HepG2 (cell line): ENCODE results near the gene GPT2. TPM values are rescaled to one million over a fixed set of nuclear protein-coding genes. Genes with fewer than 3 reads are reported as not detected.

Experiments
- ARID3A ChIP-seq: IDR thresholded peaks from 2 replicates; pipeline ENCODE4 v1.6.1; 2012; ENCODE audit warnings: low read depth, low read length, improper control_type of control experiment
- CCAR2 ChIP-seq: fragments of 200-400 bp; formaldehyde crosslinking; optimal IDR thresholded peaks from 2 replicates; pipeline ENCODE3; 2018; ENCODE audit warnings: low read depth, mild to moderate bottlenecking, low read length, moderate library complexity
- CENPT ChIP-seq: sonication (generic); formaldehyde crosslinking; IDR thresholded peaks from 2 replicates; pipeline ENCODE4 v1.8.0; 2022; ENCODE audit warnings: low read depth, mild to moderate bottlenecking, moderate library complexity, missing genetic modification reagents
- GABPB1 ChIP-seq: IDR thresholded peaks from 2 replicates; pipeline ENCODE4 v1.6.1; 2016; ENCODE audit warnings: mild to moderate bottlenecking, missing genetic modification reagents, moderate library complexity, missing compliant biosample characterization
- GATAD2A ChIP-seq: IDR thresholded peaks from 2 replicates; pipeline ENCODE4 v1.6.1; 2016
- HDAC2 ChIP-seq: sonication (generic); formaldehyde crosslinking; IDR thresholded peaks from 2 replicates; pipeline ENCODE4 v1.4.0; 2020; ENCODE audit warnings: missing genetic modification reagents
- HINFP ChIP-seq: sonication (generic); formaldehyde crosslinking; IDR thresholded peaks from 2 replicates; pipeline ENCODE4 v1.4.0; 2020; ENCODE audit warnings: low read depth, mild to moderate bottlenecking, missing genetic modification reagents
- IRF1 ChIP-seq: sonication (generic); formaldehyde crosslinking; IDR thresholded peaks from 2 replicates; pipeline ENCODE4 v1.4.0; 2020; ENCODE audit warnings: low read depth, mild to moderate bottlenecking, missing genetic modification reagents
- KLF11 ChIP-seq: IDR thresholded peaks from 2 replicates; pipeline ENCODE4 v1.6.1; 2016; ENCODE audit warnings: missing compliant biosample characterization
- MAZ ChIP-seq, 2 experiments: sonication (generic) in 1 of 2; formaldehyde crosslinking in 1 of 2; IDR thresholded peaks; 2 replicates each; pipeline versions ENCODE4 v1.5.0 to v1.6.1; 2012 to 2020; ENCODE audit warnings: low read depth in 2 of 2, mild to moderate bottlenecking in 2 of 2, borderline replicate concordance in 1 of 2, improper control_type of control experiment in 1 of 2, low read length in 1 of 2, missing genetic modification reagents in 1 of 2, moderate library complexity in 1 of 2
- RAD51 ChIP-seq: fragments of 450-650 bp; IDR thresholded peaks from 2 replicates; pipeline ENCODE4 v1.6.1; 2016; ENCODE audit warnings: borderline replicate concordance
- STAT6 ChIP-seq: sonication (generic); formaldehyde crosslinking; IDR thresholded peaks from 2 replicates; pipeline ENCODE4 v1.4.0; 2020; ENCODE audit warnings: missing genetic modification reagents, mild to moderate bottlenecking, borderline replicate concordance
- TRIM22 ChIP-seq: fragments of 450-650 bp; IDR thresholded peaks from 2 replicates; pipeline ENCODE4 v1.6.1; 2017
- YEATS2 ChIP-seq: sonication (generic); formaldehyde crosslinking; IDR thresholded peaks from 2 replicates; pipeline ENCODE4 v1.4.0; 2020; ENCODE audit warnings: missing genetic modification reagents, borderline replicate concordance
- ZC3H13 ChIP-seq: sonication (generic); formaldehyde crosslinking; IDR thresholded peaks from 2 replicates; pipeline ENCODE4 v1.8.1; 2023; ENCODE audit warnings: mild to moderate bottlenecking, missing genetic modification reagents, moderate library complexity
- ZNF678 ChIP-seq: sonication (generic); formaldehyde crosslinking; IDR thresholded peaks from 2 replicates; pipeline ENCODE4 v1.4.0; 2020; ENCODE audit warnings: mild to moderate bottlenecking, missing genetic modification reagents
- ZNF768 ChIP-seq: sonication (generic); formaldehyde crosslinking; IDR thresholded peaks from 2 replicates; pipeline ENCODE4 v1.4.0; 2020; ENCODE audit warnings: missing genetic modification reagents
- ZNF879 ChIP-seq: sonication (generic); formaldehyde crosslinking; IDR thresholded peaks from 2 replicates; pipeline ENCODE4 v1.8.1; 2023; ENCODE audit warnings: missing genetic modification reagents
- polyA plus RNA-seq, 8 experiments: library from polyadenylated mRNA; depleted of rRNA in 3 of 8; stranded (reverse) in 7 of 8; unstranded in 1 of 8; fragments of >200 nt; fragmentation: Illumina TruSeq in 4 of 8; extraction: Trizol in 4 of 8; gene quantifications; 2 replicates each; pipeline versions ENCODE4 v1.2.1 to v1.2.3, GENCODE V29; 2011 to 2016; ENCODE audit warnings: low read depth in 4 of 8, missing spikeins in 1 of 8, mixed read lengths in 1 of 8; ENCODE audit not compliant: insufficient read depth in 1 of 8
- total RNA-seq, 5 experiments: library from RNA; depleted of rRNA; stranded (reverse); fragments of >200 nt; fragmentation: Illumina TruSeq; extraction: Trizol; gene quantifications; 2 replicates each; pipeline ENCODE4 v1.2.3, GENCODE V29; 2016; ENCODE audit warnings: low read depth in 1 of 5
- TF ChIP-seq, protein P1 (sequence below): sonication (generic); formaldehyde crosslinking; IDR thresholded peaks from 2 replicates; pipeline ENCODE4 v1.8.0; 2022; ENCODE audit warnings: missing genetic modification reagents, mild to moderate bottlenecking, inconsistent platforms, borderline replicate concordance

The GPT2 gene
- total and polyA plus RNA-seq, 2 of the 13 experiments (the other 11 are each of a cell fraction or from before 2014, with no cell fraction given) = 138 to 267 TPM

DNA sequence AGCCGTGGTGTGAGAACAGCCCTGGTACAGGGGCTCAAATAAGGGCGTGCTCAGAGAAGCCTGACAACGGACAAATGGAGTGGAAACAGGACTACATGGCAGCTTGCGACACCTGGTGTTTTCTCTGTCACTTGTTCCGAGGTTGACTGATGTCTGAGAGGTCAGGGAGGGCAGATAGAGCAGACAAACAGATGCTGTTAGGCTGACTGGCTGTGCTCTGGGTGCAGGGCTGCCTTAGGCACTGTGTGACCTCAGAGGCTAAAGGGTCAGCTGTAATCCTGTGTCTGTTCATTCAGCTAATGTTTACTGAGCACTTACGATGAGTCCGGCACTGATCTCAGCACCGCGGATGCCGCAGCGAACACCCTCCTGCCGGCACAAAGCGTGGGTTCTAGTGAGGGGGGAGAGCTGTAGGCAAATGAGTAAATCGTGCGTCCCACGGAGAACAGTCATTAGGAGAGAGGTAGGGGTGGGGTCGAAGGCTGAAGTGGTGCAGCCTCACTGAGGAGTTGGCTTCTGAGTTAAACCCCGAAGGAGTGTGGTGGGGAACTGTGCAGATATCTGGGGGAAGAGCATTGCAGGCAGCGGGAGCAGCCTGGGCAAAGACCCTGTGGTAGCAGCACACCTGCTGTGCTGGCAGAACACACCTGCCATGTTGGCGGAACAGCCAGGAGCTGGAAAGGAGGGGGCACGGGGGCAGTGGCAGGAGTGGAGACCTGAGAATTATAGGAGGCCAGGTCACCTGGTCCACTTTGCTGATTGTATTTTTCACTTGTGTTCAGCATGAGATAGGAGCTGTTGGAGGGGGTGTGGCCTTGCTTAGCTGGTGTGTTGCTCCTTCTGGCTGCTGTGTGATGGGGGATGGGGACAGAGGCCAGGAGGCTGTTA is 35.0 kb downstream of the GPT2 start (continued):
- no peak for TF ChIP-seq IRF1
- peak; percentile 67; the same call in 1 of the 2 replicates for TF ChIP-seq YEATS2 (CRISPR knock-in tag)
- TF ChIP-seq TRIM22 = no peak
- peak; percentile 50; the same call in 1 of the 2 replicates for TF ChIP-seq ARID3A
- no peak; the same call in 1 of the 2 replicates for TF ChIP-seq CENPT (CRISPR knock-in tag)
- TF ChIP-seq GABPB1 = no peak
- peak; percentile 83 for TF ChIP-seq STAT6
- no peak for TF ChIP-seq ZNF879 (CRISPR knock-in tag)
- TF ChIP-seq HINFP (CRISPR knock-in tag) = peak; percentile 30; the same call in 1 of the 2 replicates
- TF ChIP-seq GATAD2A (CRISPR knock-in tag) = peak; percentile 92
- TF ChIP-seq KLF11 (CRISPR knock-in tag) = peak; percentile 33; the same call in 1 of the 2 replicates
- TF ChIP-seq MAZ (IDR thresholded peaks at IDR 0.05; ENCODE audit: borderline replicate concordance, low read depth, low read length) = no peak
- TF ChIP-seq MAZ (CRISPR knock-in tag; IDR thresholded peaks at IDR 0.05; ENCODE audit: low read depth) = peak; percentile 78
- TF ChIP-seq CCAR2 = peak; percentile 96
- TF ChIP-seq ZNF678 = no peak
- peak; percentile 98 for TF ChIP-seq ZC3H13 (CRISPR knock-in tag)
- TF ChIP-seq, protein P1, sequence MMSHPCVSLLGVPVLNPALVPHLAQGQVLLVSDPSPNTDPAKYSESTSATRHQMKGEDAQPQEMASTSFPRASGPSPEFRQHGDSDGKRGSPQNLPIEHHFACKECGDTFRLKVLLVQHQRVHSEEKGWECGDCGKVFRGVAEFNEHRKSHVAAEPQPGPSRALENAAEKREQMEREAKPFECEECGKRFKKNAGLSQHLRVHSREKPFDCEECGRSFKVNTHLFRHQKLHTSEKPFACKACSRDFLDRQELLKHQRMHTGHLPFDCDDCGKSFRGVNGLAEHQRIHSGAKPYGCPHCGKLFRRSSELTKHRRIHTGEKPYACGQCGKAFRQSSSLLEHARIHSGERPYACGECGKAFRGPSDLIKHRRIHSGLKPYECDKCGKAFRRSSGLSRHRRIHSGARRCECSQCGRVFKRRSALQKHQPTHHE (CRISPR knock-in tag) = peak; percentile 74; the same call in 1 of the 2 replicates
- peak; percentile 99 for TF ChIP-seq HDAC2 (CRISPR knock-in tag)
- no peak for TF ChIP-seq RAD51
- peak; percentile 82 for TF ChIP-seq ZNF768
